Fibroblast of lung (primary cell): ENCODE data around the gene UNC45B.

Source experiments
- EZH2 ChIP-seq: IDR thresholded peaks from 2 replicates; pipeline ENCODE4 v1.5.1; 2012; ENCODE audit warnings: low read length, control low read depth, mild to moderate bottlenecking; ENCODE audit errors: missing control alignments
- TF ChIP-seq, protein P1 (sequence below), 2 donors: IDR thresholded peaks in 1 of 2; conservative IDR thresholded peaks in 1 of 2; 1 replicate in 1 of 2; 2 replicates in 1 of 2; pipeline ENCODE4 v1.5.1; 2011 to 2012; ENCODE audit warnings: low read length in 2 of 2, control low read depth in 1 of 2, inconsistent platforms in 1 of 2, low read depth in 1 of 2, mild to moderate bottlenecking in 1 of 2

- TF ChIP-seq, protein P1, sequence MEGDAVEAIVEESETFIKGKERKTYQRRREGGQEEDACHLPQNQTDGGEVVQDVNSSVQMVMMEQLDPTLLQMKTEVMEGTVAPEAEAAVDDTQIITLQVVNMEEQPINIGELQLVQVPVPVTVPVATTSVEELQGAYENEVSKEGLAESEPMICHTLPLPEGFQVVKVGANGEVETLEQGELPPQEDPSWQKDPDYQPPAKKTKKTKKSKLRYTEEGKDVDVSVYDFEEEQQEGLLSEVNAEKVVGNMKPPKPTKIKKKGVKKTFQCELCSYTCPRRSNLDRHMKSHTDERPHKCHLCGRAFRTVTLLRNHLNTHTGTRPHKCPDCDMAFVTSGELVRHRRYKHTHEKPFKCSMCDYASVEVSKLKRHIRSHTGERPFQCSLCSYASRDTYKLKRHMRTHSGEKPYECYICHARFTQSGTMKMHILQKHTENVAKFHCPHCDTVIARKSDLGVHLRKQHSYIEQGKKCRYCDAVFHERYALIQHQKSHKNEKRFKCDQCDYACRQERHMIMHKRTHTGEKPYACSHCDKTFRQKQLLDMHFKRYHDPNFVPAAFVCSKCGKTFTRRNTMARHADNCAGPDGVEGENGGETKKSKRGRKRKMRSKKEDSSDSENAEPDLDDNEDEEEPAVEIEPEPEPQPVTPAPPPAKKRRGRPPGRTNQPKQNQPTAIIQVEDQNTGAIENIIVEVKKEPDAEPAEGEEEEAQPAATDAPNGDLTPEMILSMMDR (conservative IDR thresholded peaks at IDR 0.05 in 1 of 2, IDR thresholded peaks at IDR 0.05 in 1 of 2; ENCODE audit: low read depth in 1 of 2, low read length in 2 of 2): no peak
- no peak for TF ChIP-seq EZH2
Observed at GRCh38 chr17:35147375-35147905, at the start of gene UNC45B.
